Loucy (cell line): Measurements from ENCODE around the gene NFE2.

Experiments
- CTCF ChIP-seq: fragments of 200-600 bp; sonication (generic); conservative IDR thresholded peaks from 2 replicates; pipeline ENCODE4 v1.5.1; 2014; ENCODE audit warnings: mild to moderate bottlenecking, antibody characterized with exemption, low read length
- EZH2phosphoT487 ChIP-seq: fragments of 200-600 bp; IDR thresholded peaks from 2 replicates; pipeline ENCODE4 v1.6.1; 2018; ENCODE audit warnings: antibody characterized with exemption, mild to moderate bottlenecking, moderate library complexity, borderline replicate concordance

- no peak for TF ChIP-seq CTCF
- TF ChIP-seq EZH2phosphoT487, result no peak
Observed at GRCh38 chr12:54249489-54249888, 51.3 kb downstream of the NFE2 start.
